GM12878 (cell line): Measurements from ENCODE around the gene NRG2. TPM values are rescaled to one million over a fixed set of nuclear protein-coding genes. Genes with fewer than 3 reads are reported as not detected.

Source experiments
- ATAC-seq: fragments of 200-7000 bp; cut with Tn5 transposase; 3 replicates; pipeline ENCODE4 v1.9.1; 2020; ENCODE audit warnings: mild to moderate bottlenecking, moderate library complexity
- BruUV-seq: library from RNA; stranded (reverse); fragments of 400-500 nt; replicated peaks from 2 replicates; lab custom pipeline; 2021; lab: Mats Ljungman, UMichigan
- CTCF ChIA-PET: fragments of 300-600 bp; sonication (Branson Sonifier 250); formaldehyde crosslinking; extraction: SDS; loops from one replicate; lab custom pipeline; 2021; ENCODE audit warnings: inconsistent platforms; lab: Yijun Ruan, JAX
- POLR2A ChIA-PET: fragments of 350-600 bp; formaldehyde crosslinking; extraction: SDS; loops from one replicate; lab custom pipeline; 2021; ENCODE audit warnings: inconsistent platforms; lab: Charles Lee
- RAD21 ChIA-PET: fragments of 300-600 bp; sonication (Branson Sonifier 250); formaldehyde crosslinking; loops from one replicate; lab custom pipeline; 2023; ENCODE audit warnings: antibody characterized with exemption; ENCODE audit not compliant: unreplicated experiment; lab: Charles Lee
- SMC1A ChIA-PET: fragments of 300-600 bp; sonication (Branson Sonifier 250); formaldehyde crosslinking; loops from one replicate; lab custom pipeline; 2023; ENCODE audit not compliant: unreplicated experiment, uncharacterized antibody; lab: Charles Lee
- DNase-seq: peaks from one replicate; pipeline ENCODE4 v3.0.0-alpha.2; 2011; ENCODE audit warnings: low read depth, low spot score
- FAIRE-seq: peaks from 3 replicates; lab custom pipeline; 2011; peaks lifted over from hg19 to GRCh38; lab: Jason Lieb, UNC
- H2AFZ ChIP-seq: 2 replicates; pipeline ENCODE4 v1.6.0; 2011; ENCODE audit warnings: low read depth, low read length, control low read depth; ENCODE audit not compliant: control insufficient read depth
- H3K27ac ChIP-seq: 2 replicates; pipeline ENCODE4 v1.5.1; 2011; ENCODE audit warnings: control low read depth; ENCODE audit not compliant: control insufficient read depth, insufficient read depth
- H3K27me3 ChIP-seq, 2 experiments: replicated peaks in 1 of 2; 2 replicates each; pipeline versions ENCODE4 v1.6.0 to v1.6.1; 2011; ENCODE audit warnings: low read length in 1 of 2; ENCODE audit not compliant: control insufficient read depth in 2 of 2, insufficient read depth in 2 of 2
- H3K36me3 ChIP-seq, 2 experiments: 2 replicates each; pipeline ENCODE4 v1.5.1; 2011; ENCODE audit warnings: low read length in 1 of 2; ENCODE audit not compliant: control insufficient read depth in 2 of 2, insufficient read depth in 2 of 2
- H3K4me1 ChIP-seq: 2 replicates; pipeline ENCODE4 v1.6.1; 2011; ENCODE audit warnings: mild to moderate bottlenecking, low read length, moderate library complexity, mixed read lengths; ENCODE audit not compliant: control insufficient read depth, insufficient read depth
- H3K4me2 ChIP-seq: 2 replicates; pipeline ENCODE4 v1.6.0; 2011; ENCODE audit warnings: control low read depth; ENCODE audit not compliant: control insufficient read depth, insufficient read depth
- H3K4me3 ChIP-seq: fragments of 200-600 bp; sonication (generic); 2 replicates; pipeline ENCODE4 v1.5.1; 2016
- H3K79me2 ChIP-seq: 2 replicates; pipeline ENCODE4 v1.6.0; 2011; ENCODE audit warnings: low read length; ENCODE audit not compliant: control insufficient read depth, insufficient read depth
- H3K9ac ChIP-seq: 2 replicates; pipeline ENCODE4 v1.8.0; 2011; ENCODE audit warnings: low read length, control low read depth, mixed read lengths; ENCODE audit not compliant: control insufficient read depth, insufficient read depth
- H3K9me3 ChIP-seq: replicated peaks from 3 replicates; pipeline ENCODE4 v1.5.1; 2011; ENCODE audit warnings: mild to moderate bottlenecking, low read length; ENCODE audit not compliant: control insufficient read depth, insufficient read depth
- H4K20me1 ChIP-seq: 2 replicates; pipeline ENCODE4 v1.6.0; 2011; ENCODE audit not compliant: control insufficient read depth, insufficient read depth
- ATF7 ChIP-seq: fragments of 450-650 bp; IDR thresholded peaks from 2 replicates; pipeline ENCODE4 v1.6.1; 2016; ENCODE audit warnings: low read depth, mild to moderate bottlenecking
- BCLAF1 ChIP-seq: fragments of 450-650 bp; IDR thresholded peaks from 2 replicates; pipeline ENCODE4 v1.6.1; 2017; ENCODE audit warnings: antibody characterized with exemption, mild to moderate bottlenecking, moderate library complexity
- BRCA1 ChIP-seq: IDR thresholded peaks from 2 replicates; pipeline ENCODE4 v1.6.1; 2011; ENCODE audit warnings: low read depth, low read length, improper control_type of control experiment
- CBX3 ChIP-seq: fragments of 200-600 bp; sonication (generic); IDR thresholded peaks from 2 replicates; pipeline ENCODE4 v1.6.1; 2016; ENCODE audit warnings: low read depth, borderline replicate concordance
- ETV6 ChIP-seq, 2 experiments: fragments of 450-650 bp in 1 of 2; IDR thresholded peaks in 1 of 2; conservative IDR thresholded peaks in 1 of 2; 2 replicates each; pipeline ENCODE4 v1.6.1; 2014; ENCODE audit warnings: antibody characterized with exemption in 1 of 2, borderline replicate concordance in 1 of 2, low read depth in 1 of 2, mild to moderate bottlenecking in 1 of 2, moderate library complexity in 1 of 2
- MYB ChIP-seq: fragments of 150-350 bp; IDR thresholded peaks from 2 replicates; pipeline ENCODE4 v1.6.1; 2014; ENCODE audit warnings: mild to moderate bottlenecking, low read depth, low read length, borderline replicate concordance
- NFIC ChIP-seq: IDR thresholded peaks from 2 replicates; pipeline ENCODE4 v1.6.1; 2012; ENCODE audit warnings: low read depth, mild to moderate bottlenecking, inconsistent platforms, low read length, moderate library complexity
- NFYA ChIP-seq: IDR thresholded peaks from 2 replicates; pipeline ENCODE4 v1.6.1; 2011; ENCODE audit warnings: low read depth, mild to moderate bottlenecking, low read length, improper control_type of control experiment, borderline replicate concordance
- PML ChIP-seq: IDR thresholded peaks from 2 replicates; pipeline ENCODE4 v1.6.1; 2012; ENCODE audit warnings: low read length, inconsistent platforms
- RAD21 ChIP-seq: IDR thresholded peaks from 2 replicates; pipeline ENCODE4 v1.6.1; 2011; ENCODE audit warnings: mild to moderate bottlenecking, low read depth, low read length, moderate library complexity; ENCODE audit not compliant: insufficient read depth
- TCF3 ChIP-seq: IDR thresholded peaks from 2 replicates; pipeline ENCODE4 v1.6.1; 2012; ENCODE audit warnings: low read depth, mild to moderate bottlenecking, low read length, borderline replicate concordance; ENCODE audit not compliant: insufficient read depth
- YY1 ChIP-seq: IDR thresholded peaks from 2 replicates; pipeline ENCODE4 v1.6.1; 2011; ENCODE audit warnings: low read depth, mild to moderate bottlenecking, low read length
- ZNF207 ChIP-seq: fragments of 450-650 bp; IDR thresholded peaks from 2 replicates; pipeline ENCODE4 v1.6.1; 2014; ENCODE audit warnings: antibody characterized with exemption, mild to moderate bottlenecking, borderline replicate concordance
- ZNF24 ChIP-seq: fragments of 450-650 bp; IDR thresholded peaks from 2 replicates; pipeline ENCODE4 v1.6.1; 2017; ENCODE audit warnings: antibody characterized with exemption, mild to moderate bottlenecking
- WGBS: methylation state at CpG from one replicate; pipeline ENCODE4 v1.1.6; 2016; ENCODE audit warnings: low lambda C conversion rate; ENCODE audit not compliant: insufficient replicate concordance, insufficient coverage; ENCODE audit errors: missing lambda C conversion rate; 5-methylcytosine and 5-hydroxymethylcytosine counted together
- in situ Hi-C: fragments of 300-500 bp; cut with MboI; formaldehyde crosslinking; loops from 9 replicates; pipeline ENCODE4 v1.14.3; 2018; ENCODE audit warnings: mixed read lengths
- intact Hi-C: fragments of 100-400 bp; cut with micrococcal nuclease; formaldehyde crosslinking; loops from one replicate; pipeline ENCODE4 v1.14.2; 2022; ENCODE audit not compliant: unreplicated experiment
- polyA plus RNA-seq, 11 experiments: library from polyadenylated mRNA; depleted of rRNA in 4 of 11; unstranded in 6 of 11; stranded (reverse) in 5 of 11; fragments of >200 nt; fragmentation: Nextera tagmentation in 4 of 11; fragmentation: Illumina TruSeq in 1 of 11; extraction: Ambion mirVana in 4 of 11; extraction: Trizol in 1 of 11; gene quantifications; 1 replicate in 1 of 11; 2 replicates in 10 of 11; pipeline versions ENCODE4 v1.2.1 to v1.2.3, GENCODE V29; 2011 to 2016; ENCODE audit warnings: inconsistent platforms in 2 of 11, missing spikeins in 2 of 11, low read depth in 1 of 11
- total RNA-seq, 4 experiments: library from RNA; depleted of rRNA in 3 of 4; stranded (reverse); fragments of >200 nt in 3 of 4; fragmentation: Illumina TruSeq in 1 of 4; extraction: Trizol in 1 of 4; gene quantifications; 2 replicates each; pipeline versions ENCODE4 v1.2.1 to v1.2.3, GENCODE V29; 2013 to 2021

The NRG2 gene
- total and polyA plus RNA-seq, 10 of the 15 experiments (the other 5 are each of a cell fraction or from before 2014, with no cell fraction given), result 0.10 to 21.7 (median 9.6) TPM

DNA sequence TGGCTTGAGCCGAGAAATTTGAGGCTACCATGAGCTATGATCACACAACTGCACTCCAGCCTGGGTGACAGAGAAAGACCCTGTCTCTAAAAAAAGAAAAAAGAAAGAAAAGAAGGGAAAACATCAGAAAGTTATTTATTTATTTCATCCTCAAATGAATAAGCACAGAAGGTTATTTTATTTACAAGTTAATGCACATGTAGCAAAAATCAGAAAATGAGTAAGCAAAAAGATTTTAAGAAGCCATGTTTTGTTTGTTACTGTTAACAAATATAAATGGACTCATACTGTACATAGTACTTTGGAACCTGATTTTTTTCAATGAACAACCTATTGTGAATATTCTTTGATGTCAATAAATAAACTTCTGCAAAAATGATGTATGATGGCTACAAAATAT, 47.2 kb downstream of the NRG2 start:
- no TSS peak for BruUV-seq

More for the DNA sequence above, 47.2 kb downstream of the NRG2 start:
- no peaks in the 10 kb centered on the region for H4K20me1 ChIP-seq
- ATAC-seq (no peak), FAIRE-seq (no peak), DNase-seq (no peak)
- no peak overlapping the region for H3K4me2 ChIP-seq
- ChIA-PET RAD21 (interaction anchor here (1.5 to 1.7 kb wide), 2 partner anchors 10 kb away, joined by 3 to 4 read pairs; no protein-coding TSS in a partner anchor), POLR2A (no interaction called here), SMC1A (interaction anchor here (0.6 to 3.2 kb wide), 2 partner anchors 9 to 115 kb away, joined by 3 to 12 read pairs; no protein-coding TSS in a partner anchor), CTCF (no interaction called here)
- H2AFZ ChIP-seq, result no peak overlapping the region
- H3K36me3 ChIP-seq, result no peaks in the 10 kb centered on the region
- no peak overlapping the region for H3K4me3 ChIP-seq
- in situ Hi-C loops, result no loop called here
- no peaks in the 10 kb centered on the region for H3K27me3 ChIP-seq
- peaks cover 3% of the 10 kb centered on the region for H3K79me2 ChIP-seq
- intact Hi-C loops, result no loop called here
- peaks cover 7% of the 10 kb centered on the region for H3K4me1 ChIP-seq
- H3K9ac ChIP-seq, result no peak overlapping the region
- TF ChIP-seq ZNF207, result no peak
- TF ChIP-seq ATF7, result no peak
- no peak for TF ChIP-seq PML
- no peak for TF ChIP-seq NFIC
- TF ChIP-seq RAD21, result no peak
- TF ChIP-seq BRCA1, result no peak
- TF ChIP-seq CBX3, result no peak
- TF ChIP-seq MYB, result no peak
- no peak for TF ChIP-seq BCLAF1
- no peak for TF ChIP-seq ETV6 (conservative IDR thresholded peaks at IDR 0.05 in 1 of 2, IDR thresholded peaks at IDR 0.05 in 1 of 2; ENCODE audit: borderline replicate concordance in 1 of 2, low read depth in 1 of 2)
- no peak for TF ChIP-seq TCF3
- TF ChIP-seq ZNF24, result no peak
- TF ChIP-seq NFYA, result no peak
- TF ChIP-seq YY1, result no peak
- no peaks in the 10 kb centered on the region for H3K9me3 ChIP-seq
- WGBS, result 100% methylated on average over 1 of the region's 1 CpG
- H3K27ac ChIP-seq, result no peak overlapping the region
